ENCODE measurements around the gene ERP27.

Gene ERP27

DNA sequence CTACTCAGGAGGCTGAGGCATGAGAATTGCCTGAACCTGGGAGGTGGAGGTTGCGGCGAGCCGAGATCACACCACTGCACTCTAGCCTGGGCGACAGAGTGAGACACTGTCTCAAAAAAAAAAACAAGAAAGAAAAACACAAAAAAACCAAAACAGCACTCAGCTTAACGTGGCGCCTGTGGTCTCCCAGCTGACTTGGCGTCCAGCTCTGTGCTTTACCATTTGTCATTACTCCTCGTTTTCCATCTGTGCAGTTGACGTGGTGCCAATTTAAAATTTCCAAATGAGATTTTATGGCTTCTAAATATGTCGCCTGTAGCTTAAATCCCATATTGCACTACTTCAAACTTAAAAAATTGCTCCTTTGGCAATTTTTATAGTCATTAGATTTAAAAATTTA lies 54.7 kb downstream of the ERP27 start:
- Mint-ChIP-seq H3K4me3 (no peak overlapping the region), H3K36me3 (peaks cover 6% of the 10 kb centered on the region), H3K9me3 (peaks cover 4% of the 10 kb centered on the region), H3K4me1 (peaks cover 32% of the 10 kb centered on the region), H3K27me3 (peaks cover 32% of the 10 kb centered on the region), H3K27ac (no peak overlapping the region)
- no peak for ATAC-seq

DNA sequence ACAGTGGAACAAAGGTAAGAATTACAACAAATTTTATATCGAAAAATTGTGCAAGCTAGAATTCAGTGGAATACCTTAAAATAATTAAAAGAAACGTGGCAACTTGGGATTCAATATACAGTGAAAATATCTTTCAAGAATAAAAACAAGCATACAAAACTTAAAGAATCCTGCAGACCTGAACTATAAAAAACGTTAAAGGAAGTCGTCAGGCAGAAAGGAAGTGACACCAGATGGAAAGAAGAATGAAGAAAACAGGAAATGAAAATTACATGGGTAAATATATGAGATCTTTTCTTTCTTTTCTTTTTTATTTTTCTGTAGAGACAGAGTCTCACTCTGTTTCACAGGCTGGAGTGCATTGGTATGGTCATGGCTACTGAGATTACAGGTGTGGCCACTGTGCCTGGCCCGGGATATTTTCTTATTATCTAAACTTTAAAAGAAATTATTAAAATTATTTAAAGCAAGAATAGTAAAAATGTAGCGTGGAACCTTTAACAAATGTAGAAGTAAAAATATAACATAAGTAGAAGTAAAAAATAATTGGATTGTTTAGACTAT lies 57.4 kb downstream of the ERP27 start:
- H3K4me3 Mint-ChIP-seq = no peak overlapping the region
- H3K4me1 Mint-ChIP-seq = peaks cover 26% of the 10 kb centered on the region
- ATAC-seq = no peak
- H3K27me3 Mint-ChIP-seq = peaks cover 8% of the 10 kb centered on the region
- H3K9me3 Mint-ChIP-seq = peaks cover 4% of the 10 kb centered on the region
- peaks cover 6% of the 10 kb centered on the region for H3K36me3 Mint-ChIP-seq
- no peak overlapping the region for H3K27ac Mint-ChIP-seq

DNA sequence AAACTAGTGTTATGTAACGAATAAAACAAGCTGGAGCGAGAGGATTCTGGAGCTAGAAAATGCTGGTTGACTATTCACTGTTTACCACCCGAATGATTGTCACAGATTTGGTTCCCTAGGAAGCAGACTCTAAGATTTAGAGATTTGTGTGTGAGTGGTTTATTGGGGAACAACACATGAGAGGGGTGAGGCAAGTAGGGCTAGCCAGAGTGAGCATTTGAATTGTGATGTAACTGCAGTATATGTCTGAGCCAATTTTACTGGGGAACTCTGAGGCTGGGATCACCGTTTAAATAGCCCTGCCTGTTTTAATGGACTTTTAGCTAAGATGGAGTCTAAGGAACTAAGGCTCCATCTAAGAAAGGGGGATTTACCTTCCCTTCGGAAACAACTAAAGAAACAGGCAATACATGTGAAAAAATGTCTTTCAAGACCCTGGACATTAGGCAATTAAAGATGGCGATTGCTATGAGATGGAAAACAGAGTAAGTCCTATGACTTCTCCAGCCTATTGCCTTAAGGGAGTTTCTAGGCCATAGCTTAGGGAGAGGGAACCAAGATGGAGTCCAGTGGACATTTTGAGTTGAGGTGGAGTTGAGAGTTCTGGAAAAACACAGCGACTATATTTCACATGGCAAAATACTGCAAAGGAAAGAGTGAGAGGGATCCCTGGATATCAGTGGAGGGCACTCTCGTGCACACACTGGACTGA lies 59.0 kb downstream of the ERP27 start:
- Mint-ChIP-seq H3K27me3 (no peaks in the 10 kb centered on the region), H3K4me3 (no peak overlapping the region), H3K36me3 (peaks cover 6% of the 10 kb centered on the region), H3K9me3 (peaks cover 4% of the 10 kb centered on the region), H3K4me1 (peaks cover 13% of the 10 kb centered on the region), H3K27ac (no peak overlapping the region)
- ATAC-seq = no peak

DNA sequence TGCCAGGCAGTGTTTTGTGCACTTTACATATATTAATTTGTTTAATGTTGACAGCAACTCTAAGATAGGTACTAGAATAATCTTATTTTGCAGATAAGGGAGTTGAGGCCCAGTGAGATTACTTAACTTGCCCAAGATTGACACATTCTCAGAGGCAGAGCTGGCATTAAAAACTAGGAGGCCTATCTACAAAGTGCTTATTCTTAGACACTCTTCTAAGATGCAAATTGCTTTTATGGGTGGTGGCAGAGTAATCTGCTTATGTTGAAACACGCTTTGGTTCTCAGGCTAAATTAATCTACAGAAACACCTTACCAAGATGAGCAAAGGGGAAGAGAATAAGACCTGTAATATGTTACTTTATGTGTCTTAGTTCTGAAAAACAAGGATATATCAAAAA lies 59.8 kb downstream of the ERP27 start:
- Mint-ChIP-seq H3K4me3 (no peak overlapping the region), H3K4me1 (peaks cover 11% of the 10 kb centered on the region), H3K27ac (no peak overlapping the region)

DNA sequence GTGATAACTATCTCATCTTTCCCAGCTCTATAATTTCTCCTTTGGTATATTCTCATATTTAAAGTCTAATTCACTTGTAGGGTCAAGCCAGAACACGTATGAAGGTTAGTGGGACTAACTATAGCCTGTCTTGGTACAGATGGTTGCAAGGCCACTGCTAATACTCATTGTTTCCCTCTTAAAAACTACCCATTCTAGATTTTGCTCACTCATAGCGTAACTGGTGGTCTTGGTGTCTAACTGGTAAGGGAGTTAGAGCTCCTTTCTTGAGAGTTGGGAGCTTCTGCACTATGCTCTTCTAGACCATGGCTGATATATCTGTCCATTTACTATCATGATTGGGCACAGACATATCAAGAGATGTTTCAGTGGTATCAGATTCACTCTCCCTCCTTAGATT lies 61.5 kb downstream of the ERP27 start:
- H3K27ac Mint-ChIP-seq = no peak overlapping the region
- H3K4me3 Mint-ChIP-seq = no peak overlapping the region
- ATAC-seq = no peak
- peaks cover 6% of the 10 kb centered on the region for H3K36me3 Mint-ChIP-seq
- H3K4me1 Mint-ChIP-seq = peaks cover 11% of the 10 kb centered on the region
- no peaks in the 10 kb centered on the region for H3K27me3 Mint-ChIP-seq
- H3K9me3 Mint-ChIP-seq = peaks cover 4% of the 10 kb centered on the region

More for the DNA sequence above, 59.8 kb downstream of the ERP27 start:
- no peak for ATAC-seq
- H3K36me3 Mint-ChIP-seq = peaks cover 6% of the 10 kb centered on the region
- H3K9me3 Mint-ChIP-seq = peaks cover 4% of the 10 kb centered on the region
- no peaks in the 10 kb centered on the region for H3K27me3 Mint-ChIP-seq

DNA sequence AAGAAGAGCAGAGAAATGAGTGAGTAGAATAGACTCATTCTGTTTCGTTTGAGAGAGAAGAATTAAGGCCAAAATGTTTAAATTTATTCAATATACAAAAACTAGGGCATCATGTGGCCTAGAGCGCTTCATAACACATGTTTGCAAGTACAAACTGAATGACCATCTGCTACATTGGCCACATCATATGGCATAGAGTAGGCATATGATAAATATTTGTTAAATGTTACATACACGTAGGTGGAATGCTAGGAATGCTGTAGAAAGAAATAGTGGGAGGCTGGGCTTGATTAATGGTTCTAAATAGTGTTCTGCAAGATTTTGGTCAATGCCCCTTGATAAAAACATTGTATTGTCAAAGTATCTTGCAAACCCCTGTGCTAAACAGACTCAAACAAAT lies 63.5 kb downstream of the ERP27 start:
- Mint-ChIP-seq H3K4me3 (no peak overlapping the region), H3K27ac (no peak overlapping the region), H3K27me3 (no peaks in the 10 kb centered on the region), H3K4me1 (no peaks in the 10 kb centered on the region), H3K9me3 (peaks cover 4% of the 10 kb centered on the region), H3K36me3 (peaks cover 6% of the 10 kb centered on the region)
- no peak for ATAC-seq

DNA sequence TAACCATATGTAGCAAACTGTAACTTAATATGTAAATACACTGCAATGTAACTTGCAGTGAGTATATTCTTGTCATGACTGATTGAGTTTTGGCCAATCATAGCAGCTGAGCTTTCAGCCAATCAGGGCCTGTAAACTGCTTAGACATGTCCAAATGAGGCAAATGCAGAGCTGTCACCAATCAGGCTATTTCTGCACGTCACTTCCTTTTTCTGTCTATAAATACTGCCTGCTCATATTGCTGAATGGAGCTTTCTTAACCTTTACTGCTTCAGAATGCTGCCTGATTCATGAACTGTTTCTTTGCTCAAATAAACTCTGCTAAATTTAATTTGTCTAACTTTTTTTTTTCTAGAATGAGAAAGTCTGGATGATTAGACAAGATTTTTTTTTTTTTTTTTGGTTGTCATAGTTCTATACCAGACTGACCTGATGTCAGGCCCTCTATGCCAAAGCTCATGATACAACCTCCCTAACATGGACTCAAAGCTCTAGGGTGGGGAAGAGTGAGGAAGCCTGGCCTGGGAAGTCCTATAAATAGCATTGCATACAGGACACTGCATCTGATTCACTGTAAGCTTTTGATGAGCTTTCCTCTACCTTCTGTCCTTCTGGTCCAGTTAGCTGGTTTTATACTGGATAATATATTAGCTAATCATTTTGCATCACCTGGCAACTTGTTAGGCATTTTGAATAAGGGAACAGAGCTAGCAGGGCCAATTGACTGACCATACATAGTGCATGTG lies 64.7 kb downstream of the ERP27 start:
- no peaks in the 10 kb centered on the region for H3K4me1 Mint-ChIP-seq
- H3K4me3 Mint-ChIP-seq = no peak overlapping the region
- no peaks in the 10 kb centered on the region for H3K36me3 Mint-ChIP-seq
- no peak overlapping the region for H3K27ac Mint-ChIP-seq
- ATAC-seq = no peak
- no peaks in the 10 kb centered on the region for H3K9me3 Mint-ChIP-seq
- H3K27me3 Mint-ChIP-seq = no peaks in the 10 kb centered on the region

DNA sequence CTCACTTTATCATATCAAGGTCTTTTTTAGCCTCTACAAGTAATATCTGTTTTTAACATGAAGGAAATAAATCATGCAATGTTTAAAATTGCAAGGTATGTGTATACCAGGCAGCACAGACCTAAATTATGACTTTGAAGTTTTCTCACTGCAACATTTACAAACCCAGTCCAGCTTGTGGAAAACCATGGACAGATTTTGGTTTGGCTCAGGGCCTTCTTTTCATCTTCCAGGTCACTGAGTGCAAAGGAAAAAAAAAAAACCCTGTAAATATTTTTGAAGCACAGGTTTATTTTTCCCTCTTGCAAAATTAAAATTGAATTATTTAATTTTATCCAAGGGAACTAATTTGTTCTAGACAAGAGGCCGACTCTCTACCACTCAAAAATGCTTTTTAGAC lies 66.5 kb downstream of the ERP27 start:
- Mint-ChIP-seq H3K9me3 (peaks cover 3% of the 10 kb centered on the region), H3K36me3 (no peaks in the 10 kb centered on the region), H3K4me1 (no peaks in the 10 kb centered on the region), H3K27ac (no peak overlapping the region), H3K27me3 (no peaks in the 10 kb centered on the region), H3K4me3 (no peak overlapping the region)
- ATAC-seq = no peak

DNA sequence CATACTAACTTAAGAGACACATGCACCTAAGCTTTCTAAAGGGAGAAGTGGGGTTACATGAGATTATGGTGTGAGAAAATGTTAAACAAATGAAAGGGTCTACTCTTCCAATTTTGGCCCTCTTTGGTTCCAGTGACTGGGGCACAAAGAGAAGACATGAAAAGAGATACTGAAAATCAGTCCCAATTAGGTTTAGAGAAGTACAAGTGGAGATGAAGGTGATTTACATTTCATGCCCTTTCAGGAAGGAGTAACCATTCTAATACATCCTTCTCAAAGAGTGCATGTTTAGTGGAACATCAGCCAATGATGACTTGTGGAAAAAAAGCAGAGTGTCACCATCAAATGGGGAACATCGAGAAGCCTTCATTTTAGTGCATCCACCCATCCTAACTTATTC lies 67.1 kb downstream of the ERP27 start:
- no peak overlapping the region for H3K27ac Mint-ChIP-seq
- peaks cover 3% of the 10 kb centered on the region for H3K9me3 Mint-ChIP-seq
- no peak overlapping the region for H3K4me3 Mint-ChIP-seq
- H3K27me3 Mint-ChIP-seq = no peaks in the 10 kb centered on the region
- no peak for ATAC-seq
- H3K4me1 Mint-ChIP-seq = no peaks in the 10 kb centered on the region
- H3K36me3 Mint-ChIP-seq = no peaks in the 10 kb centered on the region

DNA sequence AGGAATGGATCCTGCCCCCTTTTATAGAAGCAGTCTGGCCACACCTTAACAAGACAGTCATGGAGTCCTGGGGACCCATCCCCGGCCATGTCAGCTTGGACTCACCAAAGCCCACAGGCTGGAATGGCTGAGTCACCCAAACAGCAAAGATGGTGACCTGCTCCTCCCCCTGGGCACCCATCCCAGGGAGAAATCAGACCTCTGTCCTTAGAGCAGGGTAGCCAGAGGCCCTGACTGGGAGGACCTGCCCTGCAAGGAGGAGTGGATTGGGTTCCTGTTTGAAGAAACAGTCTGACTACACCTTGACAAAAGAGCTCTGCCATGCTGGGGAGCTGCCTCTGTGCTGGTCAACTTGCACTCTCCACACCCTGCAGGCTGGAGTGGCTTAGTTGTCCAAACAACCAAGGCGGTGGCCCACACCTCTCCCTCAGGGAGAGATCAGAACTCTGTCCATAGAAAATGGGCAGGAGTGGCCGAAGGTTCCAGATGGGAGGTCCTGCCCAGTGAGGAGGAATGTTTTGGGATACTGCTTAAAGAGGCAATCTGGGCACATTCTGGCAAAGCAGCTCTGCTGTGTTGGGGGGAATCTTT lies 69.3 kb downstream of the ERP27 start:
- no peaks in the 10 kb centered on the region for H3K27me3 Mint-ChIP-seq
- peaks cover 8% of the 10 kb centered on the region for H3K9me3 Mint-ChIP-seq
- H3K4me3 Mint-ChIP-seq = no peak overlapping the region
- no peaks in the 10 kb centered on the region for H3K36me3 Mint-ChIP-seq
- ATAC-seq = no peak
- H3K4me1 Mint-ChIP-seq = no peaks in the 10 kb centered on the region
- no peak overlapping the region for H3K27ac Mint-ChIP-seq

Measured in stimulated activated memory B cell treated with anti-CD40 and anti-IgM and Interleukin-4, amounts not matched to agents 10 μg/mL and 1 μg/mL and 100 μg/mL, for 72 hours (primary cell).